ENCODE data around the gene C2orf92. TPM values are rescaled to one million over a fixed set of nuclear protein-coding genes. Genes with fewer than 3 reads are reported as not detected.
"Not testable (repeated sequence)": the region's sequence is repeated elsewhere in the genome, so short reads cannot be mapped to it uniquely, and the experiment has no call there.

The C2orf92 gene
- total and polyA plus RNA-seq, 2 donors (not counting 1 experiment from before 2014, with no cell fraction given) = 0.99 to 1.1 TPM

GRCh38 chr2:97676620-97677019, 7.1 kb downstream of the C2orf92 start:
- H3K36me3 ChIP-seq (ENCODE audit: control insufficient read depth, insufficient read depth, low read length) = no peaks in the 10 kb centered on the region
- TF ChIP-seq EZH2 (IDR thresholded peaks at IDR 0.05; ENCODE audit: low read length, missing control alignments) (no peak), CTCF (conservative IDR thresholded peaks at IDR 0.05 in 1 of 2, IDR thresholded peaks at IDR 0.05 in 1 of 2; ENCODE audit: low read depth in 1 of 2, low read length in 2 of 2) (no peak)
- no peak overlapping the region for H3K27ac ChIP-seq (ENCODE audit: insufficient read depth, low read length)
- H3K27me3 ChIP-seq (ENCODE audit: control insufficient read depth, insufficient read depth, low read length) = no peaks in the 10 kb centered on the region
- no peak overlapping the region for H3K4me3 ChIP-seq (replicated peaks in 1 of 4; ENCODE audit: control extremely low read depth in 1 of 4, insufficient read depth in 1 of 4, low read depth in 3 of 4, low read length in 4 of 4)
- H3K9ac ChIP-seq (ENCODE audit: insufficient read depth, low read length) = no peak overlapping the region
- no peaks in the 10 kb centered on the region for H4K20me1 ChIP-seq (ENCODE audit: control insufficient read depth, extremely low read depth, insufficient read depth, low read length)
- H3K4me1 ChIP-seq (ENCODE audit: control insufficient read depth, extremely low read depth, insufficient read depth, low read length) = no peaks in the 10 kb centered on the region
- no peak overlapping the region for H2AFZ ChIP-seq (ENCODE audit: low read length)
- H3K4me2 ChIP-seq (ENCODE audit: extremely low read depth, insufficient read depth, low read length) = no peak overlapping the region
- DNase-seq (ENCODE audit: low read depth in 2 of 2) = no peak
- H3K79me2 ChIP-seq (ENCODE audit: control insufficient read depth, insufficient read depth, low read length) = no peaks in the 10 kb centered on the region
- H3K9me3 ChIP-seq (ENCODE audit: control insufficient read depth, insufficient read depth, low read depth, low read length) = no peaks in the 10 kb centered on the region

- Histone ChIP-seq H4K20me1 (ENCODE audit: control insufficient read depth, extremely low read depth, insufficient read depth, low read length) (no peaks in the 10 kb centered on the region), H2AFZ (ENCODE audit: low read length) (no peak overlapping the region), H3K9ac (ENCODE audit: insufficient read depth, low read length) (no peak overlapping the region), H3K4me1 (ENCODE audit: control insufficient read depth, extremely low read depth, insufficient read depth, low read length) (no peaks in the 10 kb centered on the region), H3K9me3 (ENCODE audit: control insufficient read depth, insufficient read depth, low read depth, low read length) (no peaks in the 10 kb centered on the region), H3K27ac (ENCODE audit: insufficient read depth, low read length) (no peak overlapping the region), H3K36me3 (ENCODE audit: control insufficient read depth, insufficient read depth, low read length) (no peaks in the 10 kb centered on the region), H3K4me2 (ENCODE audit: extremely low read depth, insufficient read depth, low read length) (no peak overlapping the region), H3K4me3 (replicated peaks in 1 of 4; ENCODE audit: control extremely low read depth in 1 of 4, insufficient read depth in 1 of 4, low read depth in 3 of 4, low read length in 4 of 4) (no peak overlapping the region), H3K27me3 (ENCODE audit: control insufficient read depth, insufficient read depth, low read length) (no peaks in the 10 kb centered on the region), H3K79me2 (ENCODE audit: control insufficient read depth, insufficient read depth, low read length) (no peaks in the 10 kb centered on the region)
- TF ChIP-seq EZH2 (IDR thresholded peaks at IDR 0.05; ENCODE audit: low read length, missing control alignments) (no peak), CTCF (conservative IDR thresholded peaks at IDR 0.05 in 1 of 2, IDR thresholded peaks at IDR 0.05 in 1 of 2; ENCODE audit: low read depth in 1 of 2, low read length in 2 of 2) (no peak)
- DNase-seq (ENCODE audit: low read depth in 2 of 2) = no peak
Measured at GRCh38 chr2:97677480-97677879, 8.0 kb downstream of the C2orf92 start.

GRCh38 chr2:97678298-97678697, 8.8 kb downstream of the C2orf92 start:
- no peak overlapping the region for H2AFZ ChIP-seq (ENCODE audit: low read length)
- no peaks in the 10 kb centered on the region for H3K4me1 ChIP-seq (ENCODE audit: control insufficient read depth, extremely low read depth, insufficient read depth, low read length)
- H3K36me3 ChIP-seq (ENCODE audit: control insufficient read depth, insufficient read depth, low read length) = no peaks in the 10 kb centered on the region
- TF ChIP-seq EZH2 (IDR thresholded peaks at IDR 0.05; ENCODE audit: low read length, missing control alignments) (no peak), CTCF (conservative IDR thresholded peaks at IDR 0.05 in 1 of 2, IDR thresholded peaks at IDR 0.05 in 1 of 2; ENCODE audit: low read depth in 1 of 2, low read length in 2 of 2) (no peak)
- no peaks in the 10 kb centered on the region for H4K20me1 ChIP-seq (ENCODE audit: control insufficient read depth, extremely low read depth, insufficient read depth, low read length)
- no peaks in the 10 kb centered on the region for H3K9me3 ChIP-seq (ENCODE audit: control insufficient read depth, insufficient read depth, low read depth, low read length)
- no peaks in the 10 kb centered on the region for H3K79me2 ChIP-seq (ENCODE audit: control insufficient read depth, insufficient read depth, low read length)
- no peak overlapping the region for H3K4me3 ChIP-seq (replicated peaks in 1 of 4; ENCODE audit: control extremely low read depth in 1 of 4, insufficient read depth in 1 of 4, low read depth in 3 of 4, low read length in 4 of 4)
- no peak overlapping the region for H3K9ac ChIP-seq (ENCODE audit: insufficient read depth, low read length)
- DNase-seq (ENCODE audit: low read depth in 2 of 2) = no peak
- no peak overlapping the region for H3K4me2 ChIP-seq (ENCODE audit: extremely low read depth, insufficient read depth, low read length)
- H3K27me3 ChIP-seq (ENCODE audit: control insufficient read depth, insufficient read depth, low read length) = no peaks in the 10 kb centered on the region
- H3K27ac ChIP-seq (ENCODE audit: insufficient read depth, low read length) = no peak overlapping the region

GRCh38 chr2:97687235-97687634, 17.7 kb downstream of the C2orf92 start:
- H3K27ac ChIP-seq (ENCODE audit: insufficient read depth, low read length); H3K27me3 ChIP-seq (ENCODE audit: control insufficient read depth, insufficient read depth, low read length); H4K20me1 ChIP-seq (ENCODE audit: control insufficient read depth, extremely low read depth, insufficient read depth, low read length); H3K9me3 ChIP-seq (ENCODE audit: control insufficient read depth, insufficient read depth, low read depth, low read length); H3K4me3 ChIP-seq (replicated peaks in 1 of 4; ENCODE audit: control extremely low read depth in 1 of 4, insufficient read depth in 1 of 4, low read depth in 3 of 4, low read length in 4 of 4); H3K4me1 ChIP-seq (ENCODE audit: control insufficient read depth, extremely low read depth, insufficient read depth, low read length); H3K4me2 ChIP-seq (ENCODE audit: extremely low read depth, insufficient read depth, low read length); H2AFZ ChIP-seq (ENCODE audit: low read length); DNase-seq (ENCODE audit: low read depth in 2 of 2); H3K9ac ChIP-seq (ENCODE audit: insufficient read depth, low read length); H3K36me3 ChIP-seq (ENCODE audit: control insufficient read depth, insufficient read depth, low read length); H3K79me2 ChIP-seq (ENCODE audit: control insufficient read depth, insufficient read depth, low read length): not testable (repeated sequence)

Data from fibroblast of lung (primary cell).